Measurements from ENCODE around the gene STARD9.
A peak's percentile ranks its signal among the peaks of the same experiment; 100 is the strongest.

STARD9 gene

GRCh38 chr15:42640109-42640508, 64.7 kb downstream of the STARD9 start:
- no peak for DNase-seq (ENCODE audit: extremely low spot score)
- ChIA-PET POLR2A (interaction anchor here (0.7 kb wide), 1 partner anchor 687 kb away, joined by 8 read pairs; no protein-coding TSS in a partner anchor), CTCF (no interaction called here)
- TF ChIP-seq CTCF (IDR thresholded peaks at IDR 0.05; ENCODE audit: control extremely low read depth, extremely low read depth, low read depth, missing control alignments): no peak

GRCh38 chr15:42650208-42651066, 75.0 kb downstream of the STARD9 start:
- ChIA-PET POLR2A (interaction anchor here (0.5 to 0.6 kb wide), 2 partner anchors 76 to 988 kb away, joined by 3 to 6 read pairs; no protein-coding TSS in a partner anchor), CTCF (interaction anchor here (0.9 to 1.8 kb wide), 10 partner anchors 11 to 475 kb away, joined by 3 to 8 read pairs (median 4); partner anchors contain the start of genes HAUS2 and LRRC57)
- DNase-seq (ENCODE audit: extremely low spot score): peak; percentile 69

DNA sequence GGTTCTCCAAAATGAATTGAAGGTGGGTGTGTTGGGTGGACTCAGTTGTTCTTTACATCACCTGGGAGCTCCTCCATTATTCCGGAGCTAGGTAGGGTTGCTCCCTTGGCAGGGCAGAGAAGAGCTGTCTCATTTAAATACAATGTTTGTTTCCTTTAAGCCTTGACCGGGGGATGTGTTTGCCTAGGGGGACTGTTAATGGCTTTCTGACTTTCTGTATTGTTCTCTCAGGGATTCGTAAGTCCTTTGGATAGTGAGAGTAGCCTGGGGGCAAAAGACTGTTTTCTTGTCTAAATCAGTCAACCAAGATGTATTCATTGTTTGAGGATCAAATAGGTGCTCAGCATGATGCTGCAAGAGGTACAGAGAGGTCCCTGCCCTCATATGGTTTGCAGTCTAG, 90.4 kb downstream of the STARD9 start:
- no peak for TF ChIP-seq CTCF (IDR thresholded peaks at IDR 0.05; ENCODE audit: control extremely low read depth, extremely low read depth, low read depth, missing control alignments)
- no peak for DNase-seq (ENCODE audit: extremely low spot score)
- CTCF ChIA-PET: interaction anchor here (0.7 to 1.3 kb wide), 5 partner anchors 9 to 261 kb away, joined by 3 to 4 read pairs (median 3); no protein-coding TSS in a partner anchor
- POLR2A ChIA-PET: interaction anchor here (0.6 kb wide), 1 partner anchor 502 kb away, joined by 12 read pairs; no protein-coding TSS in a partner anchor

More at GRCh38 chr15:42650208-42651066, 75.0 kb downstream of the STARD9 start:
- TF ChIP-seq CTCF (IDR thresholded peaks at IDR 0.05; ENCODE audit: control extremely low read depth, extremely low read depth, low read depth, missing control alignments): peak; percentile 84

GRCh38 chr15:42667855-42668254, 92.4 kb downstream of the STARD9 start:
- ChIA-PET CTCF (no interaction called here), POLR2A (no interaction called here)
- TF ChIP-seq CTCF (IDR thresholded peaks at IDR 0.05; ENCODE audit: control extremely low read depth, extremely low read depth, low read depth, missing control alignments): no peak
- no peak for DNase-seq (ENCODE audit: extremely low spot score)

DNA sequence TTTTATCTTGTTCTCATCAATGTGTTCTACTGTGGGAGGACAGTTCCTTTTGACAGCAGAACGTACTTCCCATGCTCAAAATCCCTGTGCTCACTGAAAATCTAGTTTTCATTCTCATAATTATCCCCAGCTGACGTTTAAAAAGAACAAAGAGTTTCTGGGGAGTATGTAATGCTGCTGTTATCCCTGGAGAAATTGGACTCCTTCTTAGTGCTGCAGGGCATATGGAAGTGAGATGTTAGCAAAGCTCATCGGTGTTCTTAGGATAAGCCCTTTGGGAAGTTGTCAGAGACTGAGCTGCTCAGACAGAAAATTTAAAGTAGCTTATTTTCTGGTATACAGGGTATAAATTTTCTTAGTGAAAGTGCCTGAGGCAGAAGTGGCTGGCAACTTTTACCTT, 95.0 kb downstream of the STARD9 start:
- DNase-seq (ENCODE audit: extremely low spot score): no peak
- ChIA-PET CTCF (interaction anchor here (1.2 to 1.3 kb wide), 2 partner anchors 13 to 282 kb away, joined by 3 read pairs; no protein-coding TSS in a partner anchor), POLR2A (no interaction called here)
- no peak for TF ChIP-seq CTCF (IDR thresholded peaks at IDR 0.05; ENCODE audit: control extremely low read depth, extremely low read depth, low read depth, missing control alignments)

DNA sequence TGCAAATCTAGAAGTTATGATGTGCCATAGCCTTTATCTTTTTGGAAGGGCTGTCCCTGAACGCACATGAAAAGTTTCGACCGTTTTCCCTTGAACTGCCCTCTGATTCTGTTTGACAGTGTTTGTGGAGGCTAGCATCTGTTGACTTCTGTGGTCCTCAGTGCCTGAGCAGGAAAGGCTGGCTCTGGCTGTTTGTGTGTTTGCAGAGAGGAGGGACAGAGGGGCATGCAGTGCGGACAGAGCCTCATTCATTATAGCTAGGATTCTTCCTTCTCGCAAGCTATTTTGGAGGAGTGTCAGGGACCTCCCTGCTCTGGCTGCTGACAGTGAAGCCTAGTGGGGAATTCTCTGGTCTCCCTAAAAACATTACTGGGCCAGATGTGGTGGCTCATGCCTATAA, 97.0 kb downstream of the STARD9 start:
- ChIA-PET POLR2A (no interaction called here), CTCF (interaction anchor here (1.0 to 1.5 kb wide), 3 partner anchors 8 to 21 kb away, joined by 4 to 6 read pairs (median 4); no protein-coding TSS in a partner anchor)
- no peak for DNase-seq (ENCODE audit: extremely low spot score)
- TF ChIP-seq CTCF (IDR thresholded peaks at IDR 0.05; ENCODE audit: control extremely low read depth, extremely low read depth, low read depth, missing control alignments): no peak

Data from GM10248 (cell line).